Measurements from ENCODE around the gene NEXMIF. TPM values are rescaled to one million over a fixed set of nuclear protein-coding genes. Genes with fewer than 3 reads are reported as not detected.
"Not testable (repeated sequence)": the region's sequence is repeated elsewhere in the genome, so short reads cannot be mapped to it uniquely, and the experiment has no call there.

The NEXMIF gene
- total RNA-seq, 1 donor from 2014 or later = 1.7 TPM

GRCh38 chrX:74736450-74736849, 188.8 kb downstream of the NEXMIF start:
- no peak overlapping the region for H3K27ac Mint-ChIP-seq
- H3K4me1 Mint-ChIP-seq (ENCODE audit: low read depth) = no peaks in the 10 kb centered on the region
- no peak overlapping the region for H3K4me3 Mint-ChIP-seq (ENCODE audit: low read depth)
- H3K36me3 Mint-ChIP-seq (ENCODE audit: insufficient read depth) = no peaks in the 10 kb centered on the region
- DNase-seq (ENCODE audit: low spot score, unreplicated experiment) = no peak
- TF ChIP-seq, protein P1, sequence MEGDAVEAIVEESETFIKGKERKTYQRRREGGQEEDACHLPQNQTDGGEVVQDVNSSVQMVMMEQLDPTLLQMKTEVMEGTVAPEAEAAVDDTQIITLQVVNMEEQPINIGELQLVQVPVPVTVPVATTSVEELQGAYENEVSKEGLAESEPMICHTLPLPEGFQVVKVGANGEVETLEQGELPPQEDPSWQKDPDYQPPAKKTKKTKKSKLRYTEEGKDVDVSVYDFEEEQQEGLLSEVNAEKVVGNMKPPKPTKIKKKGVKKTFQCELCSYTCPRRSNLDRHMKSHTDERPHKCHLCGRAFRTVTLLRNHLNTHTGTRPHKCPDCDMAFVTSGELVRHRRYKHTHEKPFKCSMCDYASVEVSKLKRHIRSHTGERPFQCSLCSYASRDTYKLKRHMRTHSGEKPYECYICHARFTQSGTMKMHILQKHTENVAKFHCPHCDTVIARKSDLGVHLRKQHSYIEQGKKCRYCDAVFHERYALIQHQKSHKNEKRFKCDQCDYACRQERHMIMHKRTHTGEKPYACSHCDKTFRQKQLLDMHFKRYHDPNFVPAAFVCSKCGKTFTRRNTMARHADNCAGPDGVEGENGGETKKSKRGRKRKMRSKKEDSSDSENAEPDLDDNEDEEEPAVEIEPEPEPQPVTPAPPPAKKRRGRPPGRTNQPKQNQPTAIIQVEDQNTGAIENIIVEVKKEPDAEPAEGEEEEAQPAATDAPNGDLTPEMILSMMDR (IDR thresholded peaks at IDR 0.05; ENCODE audit: unreplicated experiment) = no peak
- peaks cover 17% of the 10 kb centered on the region for H3K9me3 Mint-ChIP-seq (ENCODE audit: low read depth)
- H3K27me3 Mint-ChIP-seq = no peaks in the 10 kb centered on the region

GRCh38 chrX:74705269-74705668, 220.0 kb downstream of the NEXMIF start:
- no peak overlapping the region for H3K4me3 Mint-ChIP-seq (ENCODE audit: low read depth)
- no peak for DNase-seq (ENCODE audit: low spot score, unreplicated experiment)
- H3K4me1 Mint-ChIP-seq (ENCODE audit: low read depth) = no peaks in the 10 kb centered on the region
- H3K27ac Mint-ChIP-seq = no peak overlapping the region
- no peaks in the 10 kb centered on the region for H3K36me3 Mint-ChIP-seq (ENCODE audit: insufficient read depth)
- peaks cover 21% of the 10 kb centered on the region for H3K9me3 Mint-ChIP-seq (ENCODE audit: low read depth)
- no peaks in the 10 kb centered on the region for H3K27me3 Mint-ChIP-seq
- TF ChIP-seq, protein P1 (IDR thresholded peaks at IDR 0.05; ENCODE audit: unreplicated experiment) = no peak

GRCh38 chrX:74701343-74701742, 223.9 kb downstream of the NEXMIF start:
- not testable (repeated sequence) for H3K27ac Mint-ChIP-seq; H3K36me3 Mint-ChIP-seq (ENCODE audit: insufficient read depth); H3K4me1 Mint-ChIP-seq (ENCODE audit: low read depth); DNase-seq (ENCODE audit: low spot score, unreplicated experiment); H3K4me3 Mint-ChIP-seq (ENCODE audit: low read depth); H3K27me3 Mint-ChIP-seq
- peaks cover 25% of the 10 kb centered on the region for H3K9me3 Mint-ChIP-seq (ENCODE audit: low read depth)

DNA sequence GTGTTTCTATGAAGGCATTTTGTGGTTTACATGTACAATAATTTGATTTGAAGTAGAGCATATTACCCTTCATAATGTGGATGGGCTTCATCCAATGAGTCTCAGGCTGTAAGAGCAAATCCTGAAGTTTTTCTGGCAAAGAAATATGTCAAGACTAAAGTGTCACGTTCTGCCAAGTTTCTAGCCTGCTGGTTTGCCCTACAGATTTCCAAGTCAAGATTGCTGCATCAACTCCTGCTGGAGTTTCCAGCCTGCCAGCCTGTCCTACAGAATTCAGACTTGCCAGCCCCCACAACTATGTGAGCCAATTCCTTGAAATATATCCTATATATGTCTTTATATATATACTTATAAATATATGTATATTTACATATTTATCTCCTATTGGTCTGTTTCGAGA, 240.8 kb downstream of the NEXMIF start:
- Mint-ChIP-seq H3K27ac (no peak overlapping the region), H3K4me3 (ENCODE audit: low read depth) (no peak overlapping the region), H3K9me3 (ENCODE audit: low read depth) (peaks cover 29% of the 10 kb centered on the region), H3K36me3 (ENCODE audit: insufficient read depth) (no peaks in the 10 kb centered on the region), H3K27me3 (no peaks in the 10 kb centered on the region), H3K4me1 (ENCODE audit: low read depth) (no peaks in the 10 kb centered on the region)
- TF ChIP-seq, protein P1 (IDR thresholded peaks at IDR 0.05; ENCODE audit: unreplicated experiment) = no peak
- no peak for DNase-seq (ENCODE audit: low spot score, unreplicated experiment)

Other genes with a start within 250 kb of the NEXMIF start
- 37.0 and 40.0 TPM in 2 replicates for gene ABCB7, start 230.8 kb upstream of the NEXMIF start, total RNA-seq

Data from progenitor cell of endocrine pancreas (in vitro differentiated cells).